Panc1 (cell line): ENCODE data around the gene CALD1.

Experiments
- CTCF ChIP-seq: fragments of 450-650 bp; IDR thresholded peaks from 2 replicates; pipeline ENCODE4 v1.5.1; 2017; ENCODE audit warnings: mild to moderate bottlenecking
- POLR2AphosphoS5 ChIP-seq: IDR thresholded peaks from 2 replicates; pipeline ENCODE4 v1.6.1; 2012; ENCODE audit warnings: mild to moderate bottlenecking, low read depth, low read length, moderate library complexity
- SIN3A ChIP-seq: IDR thresholded peaks from 2 replicates; pipeline ENCODE4 v1.6.1; 2012; ENCODE audit warnings: low read depth, mild to moderate bottlenecking, low read length, moderate library complexity, borderline replicate concordance; ENCODE audit not compliant: insufficient read depth
- TCF7L2 ChIP-seq: IDR thresholded peaks from 2 replicates; pipeline ENCODE4 v1.6.1; 2011; ENCODE audit warnings: mild to moderate bottlenecking, low read depth, low read length, inconsistent platforms

GRCh38 chr7:134938141-134938540 is 158.7 kb downstream of the CALD1 start:
- TF ChIP-seq CTCF (no peak), SIN3A (no peak), POLR2AphosphoS5 (no peak), TCF7L2 (no peak)
